Measurements from ENCODE around the gene WBP11. TPM values are rescaled to one million over a fixed set of nuclear protein-coding genes. Genes with fewer than 3 reads are reported as not detected.

WBP11 gene
- total RNA-seq, 1 experiment from 2014 or later: 108 TPM

- no peak overlapping the region for H3T11ph ChIP-seq (ENCODE audit: low read length)
- H3K56ac ChIP-seq (ENCODE audit: insufficient read length, low read depth, low read length): no peak overlapping the region
- H3K27ac Mint-ChIP-seq: peak overlapping the region in 2 of 3 experiments; percentile 68 to 89; a peak in 3 of 7 replicates
- H3K79me1 ChIP-seq (ENCODE audit: insufficient read depth, low read depth, low read length, poor library complexity, severe bottlenecking): no peaks in the 10 kb centered on the region
- peaks cover 3% of the 10 kb centered on the region for H4K20me1 ChIP-seq (ENCODE audit: control insufficient read depth, insufficient read depth, insufficient read length)
- H3K27me3 Mint-ChIP-seq (ENCODE audit: low read depth): peaks cover 5% of the 10 kb centered on the region; the same call in 1 of the 2 replicates
- TF ChIP-seq CTCF (conservative IDR thresholded peaks at IDR 0.05): no peak
- no peak overlapping the region for H4K91ac ChIP-seq (ENCODE audit: insufficient read length, low read depth, low read length)
- no peaks in the 10 kb centered on the region for H3K27me3 ChIP-seq (ENCODE audit: insufficient read depth, low read length)
- H3K36me3 Mint-ChIP-seq (ENCODE audit: insufficient read depth in 1 of 3, low read depth in 3 of 3): peaks cover 0 to 7% (median 4%) of the 10 kb centered on the region in 3 experiments; a peak in 4 of 7 replicates
- H3K4me3 Mint-ChIP-seq: peak overlapping the region; percentile 96 to 98
- H2BK20ac ChIP-seq (ENCODE audit: low read depth, low read length, poor library complexity, severe bottlenecking): no peak overlapping the region
- H3K14ac ChIP-seq (ENCODE audit: insufficient read depth, low read length): no peak overlapping the region
- peaks cover 44 to 47% of the 10 kb centered on the region in 2 experiments for H3K4me1 Mint-ChIP-seq
- H3K4me2 ChIP-seq (ENCODE audit: insufficient read depth, insufficient read length, low read length): peak overlapping the region; percentile 75
- H2AFZ ChIP-seq (ENCODE audit: low read length): no peak overlapping the region
- H3K23ac ChIP-seq (ENCODE audit: insufficient read length, low read depth, low read length): no peak overlapping the region
- no peak overlapping the region for H2BK12ac ChIP-seq (ENCODE audit: insufficient read length, low read depth, low read length)
- H2BK15ac ChIP-seq (ENCODE audit: low read depth, low read length): no peak overlapping the region
- no CpG with 5 or more reads among the region's 5 CpGs for WGBS (ENCODE audit: extremely low coverage, insufficient read length, low lambda C conversion rate)
- no peaks in the 10 kb centered on the region for H3K9me3 ChIP-seq (ENCODE audit: control insufficient read depth, low read depth, low read length)
- H4K5ac ChIP-seq (ENCODE audit: insufficient read length, low read depth, low read length): no peak overlapping the region
- H4K8ac ChIP-seq (replicated peaks; ENCODE audit: insufficient read length, low read depth, low read length): no peak overlapping the region
- H3K9me3 Mint-ChIP-seq: no peaks in the 10 kb centered on the region; a peak in 1 of 5 replicates
- no peak overlapping the region for H2BK5ac ChIP-seq (ENCODE audit: insufficient read length, low read length)
- no peak overlapping the region for H3K18ac ChIP-seq (ENCODE audit: insufficient read length, low read depth, low read length)
- H3K27ac ChIP-seq (ENCODE audit: insufficient read length, low read depth, low read length): no peak overlapping the region
- peaks cover 17% of the 10 kb centered on the region for H3K23me2 ChIP-seq (ENCODE audit: insufficient read length, low read depth, low read length, poor library complexity, severe bottlenecking)
- no peak overlapping the region for H2BK120ac ChIP-seq (ENCODE audit: low read depth, low read length, poor library complexity, severe bottlenecking)
- H2AK5ac ChIP-seq (ENCODE audit: insufficient read length, low read length): no peak overlapping the region
- no peak overlapping the region for H3K9ac ChIP-seq (ENCODE audit: extremely low read depth, insufficient read length, low read length)
- H3K79me2 ChIP-seq (ENCODE audit: insufficient read depth, low read length): no peaks in the 10 kb centered on the region; the same call in 1 of the 2 replicates
- no peak overlapping the region for H3K4ac ChIP-seq (ENCODE audit: low read depth, low read length)
- H3K4me1 ChIP-seq (ENCODE audit: insufficient read depth, low read length): no peaks in the 10 kb centered on the region
- DNase-seq: no peak
Observed at GRCh38 chr12:14772946-14773345, 30.3 kb downstream of the WBP11 start.

Measured in H9 (cell line).